ENCODE measurements around the gene AGPAT4. TPM values are rescaled to one million over a fixed set of nuclear protein-coding genes. Genes with fewer than 3 reads are reported as not detected.
A peak's percentile ranks its signal among the peaks of the same experiment; 100 is the strongest.

The AGPAT4 gene
- total and polyA plus RNA-seq, 2 of the 13 experiments (the other 11 are each of a cell fraction or from before 2014, with no cell fraction given), result 0.07 to 0.13 TPM

GRCh38 chr6:161137320-161137719 lies 136.5 kb downstream of the AGPAT4 start (continued):
- TF ChIP-seq AHDC1 (CRISPR knock-in tag; IDR thresholded peaks at IDR 0.05; ENCODE audit: borderline replicate concordance), result no peak
- no peak for TF ChIP-seq THAP9 (CRISPR knock-in tag; IDR thresholded peaks at IDR 0.05; ENCODE audit: borderline replicate concordance)

GRCh38 chr6:161136655-161137054 lies 137.2 kb downstream of the AGPAT4 start:
- in situ Hi-C loops (cut with HindIII; ENCODE audit: extremely low pct_ligation_motif_present, low pct_unique_long_range_greater_than_20kb) (no loop called here), intact Hi-C loops (cut with micrococcal nuclease; ENCODE audit: unreplicated experiment) (no loop called here)
- ATAC-seq (no peak), FAIRE-seq (no peak), DNase-seq (ENCODE audit: low spot score) (no peak)
- Histone ChIP-seq H4K20me1 (ENCODE audit: insufficient read depth, low read length) (no peaks in the 10 kb centered on the region), H3K27me3 (ENCODE audit: control insufficient read depth in 1 of 2, insufficient read depth in 2 of 2, low read length in 2 of 2) (no peaks in the 10 kb centered on the region), H3K36me3 (replicated peaks in 1 of 2; ENCODE audit: control insufficient read depth in 1 of 2, insufficient read depth in 2 of 2, low read length in 2 of 2) (peaks cover 0 to 1% of the 10 kb centered on the region in 2 experiments; a peak in 1 of 5 replicates), H3K9ac (ENCODE audit: insufficient read depth, low read depth, low read length) (no peak overlapping the region), H3K27ac (ENCODE audit: extremely low read length, insufficient read depth, low read length) (peak overlapping the region; percentile 30), H3K79me2 (ENCODE audit: insufficient read depth, low read length) (no peaks in the 10 kb centered on the region), H3K4me3 (replicated peaks in 1 of 3; ENCODE audit: insufficient read depth in 1 of 3, low read depth in 2 of 3, low read length in 3 of 3) (no peak overlapping the region), H3K4me2 (ENCODE audit: low read depth, low read length) (peak overlapping the region; percentile 57; the same call in 1 of the 2 replicates), H3K4me1 (ENCODE audit: insufficient read depth, low read length) (peaks cover 31% of the 10 kb centered on the region), H2AFZ (ENCODE audit: low read length) (no peak overlapping the region), H3K9me3 (ENCODE audit: low read length) (no peaks in the 10 kb centered on the region)
- POLR2A ChIA-PET, result no interaction called here
- WGBS (ENCODE audit: low lambda C conversion rate), result 93% methylated on average over 11 of the region's 11 CpGs
- CTCF ChIA-PET (ENCODE audit: low intra/inter-chr PET ratio, low total read pairs), result no interaction called here
- no TSS peak for BruUV-seq (replicated peaks)
- TF ChIP-seq ZBTB4 (CRISPR knock-in tag; IDR thresholded peaks at IDR 0.05; ENCODE audit: borderline replicate concordance) (0 out of 2 replicates have a peak, but pooled peaks have one; percentile 1), SRY (CRISPR knock-in tag; IDR thresholded peaks at IDR 0.05) (0 out of 2 replicates have a peak, but pooled peaks have one; percentile 10), HCFC1 (IDR thresholded peaks at IDR 0.05; ENCODE audit: low read depth, low read length) (no peak), CENPT (CRISPR knock-in tag; IDR thresholded peaks at IDR 0.05; ENCODE audit: low read depth) (no peak), DZIP1 (CRISPR knock-in tag; IDR thresholded peaks at IDR 0.05) (0 out of 2 replicates have a peak, but pooled peaks have one; percentile 61)

Measured in HepG2 (cell line).